GM18508 (cell line): ENCODE results near the gene ANKS4B.
"Not testable (repeated sequence)": the region's sequence is repeated elsewhere in the genome, so short reads cannot be mapped to it uniquely, and the experiment has no call there.

ENCODE experiments used
- ATAC-seq: cut with Tn5 transposase; IDR thresholded peaks from one replicate; pipeline ENCODE4 v1.9.1; 2021; ENCODE audit warnings: moderate number of reproducible peaks; ENCODE audit not compliant: insufficient read depth, unreplicated experiment

ANKS4B gene

DNA sequence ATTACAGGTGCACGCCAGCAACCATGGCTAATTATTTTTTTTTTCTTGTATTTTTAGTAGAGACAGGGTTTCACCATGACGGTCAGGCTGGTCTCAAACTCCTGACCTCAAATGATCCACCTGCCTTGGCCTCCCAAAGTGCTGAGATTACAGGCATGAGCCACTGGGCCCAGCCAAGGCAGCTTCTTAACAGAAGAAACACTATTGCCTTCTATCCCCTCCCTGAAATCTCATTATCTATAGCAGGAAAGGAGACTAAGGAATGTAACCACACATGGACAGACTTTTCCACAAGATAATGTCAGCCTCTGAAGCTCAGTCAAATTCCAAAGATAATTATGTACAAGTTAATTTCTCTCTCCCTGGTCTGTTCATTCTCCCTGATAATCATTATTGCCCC, 16.4 kb upstream of the ANKS4B start:
- no peak for ATAC-seq

GRCh38 chr16:21218153-21218552, 15.3 kb upstream of the ANKS4B start:
- no peak for ATAC-seq

DNA sequence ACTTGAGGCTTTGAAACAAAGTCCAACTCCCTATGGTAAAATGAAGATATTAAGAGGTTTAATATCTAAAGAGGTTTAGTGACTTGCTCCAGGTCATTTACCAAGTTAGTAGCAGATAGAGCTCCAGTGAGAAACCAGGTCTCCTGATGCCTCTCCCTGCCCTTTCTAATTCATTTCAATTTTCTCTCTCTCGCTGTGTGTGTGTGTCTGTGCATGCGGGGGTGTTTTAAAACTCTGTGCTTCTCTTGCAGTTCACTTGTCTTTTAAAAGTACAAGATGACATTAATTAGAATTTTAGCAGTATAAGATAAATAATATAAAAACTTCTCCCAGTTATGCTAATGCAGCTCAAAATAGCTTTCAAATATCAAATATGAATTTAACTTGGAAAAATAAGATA, 13.9 kb upstream of the ANKS4B start:
- no peak for ATAC-seq

DNA sequence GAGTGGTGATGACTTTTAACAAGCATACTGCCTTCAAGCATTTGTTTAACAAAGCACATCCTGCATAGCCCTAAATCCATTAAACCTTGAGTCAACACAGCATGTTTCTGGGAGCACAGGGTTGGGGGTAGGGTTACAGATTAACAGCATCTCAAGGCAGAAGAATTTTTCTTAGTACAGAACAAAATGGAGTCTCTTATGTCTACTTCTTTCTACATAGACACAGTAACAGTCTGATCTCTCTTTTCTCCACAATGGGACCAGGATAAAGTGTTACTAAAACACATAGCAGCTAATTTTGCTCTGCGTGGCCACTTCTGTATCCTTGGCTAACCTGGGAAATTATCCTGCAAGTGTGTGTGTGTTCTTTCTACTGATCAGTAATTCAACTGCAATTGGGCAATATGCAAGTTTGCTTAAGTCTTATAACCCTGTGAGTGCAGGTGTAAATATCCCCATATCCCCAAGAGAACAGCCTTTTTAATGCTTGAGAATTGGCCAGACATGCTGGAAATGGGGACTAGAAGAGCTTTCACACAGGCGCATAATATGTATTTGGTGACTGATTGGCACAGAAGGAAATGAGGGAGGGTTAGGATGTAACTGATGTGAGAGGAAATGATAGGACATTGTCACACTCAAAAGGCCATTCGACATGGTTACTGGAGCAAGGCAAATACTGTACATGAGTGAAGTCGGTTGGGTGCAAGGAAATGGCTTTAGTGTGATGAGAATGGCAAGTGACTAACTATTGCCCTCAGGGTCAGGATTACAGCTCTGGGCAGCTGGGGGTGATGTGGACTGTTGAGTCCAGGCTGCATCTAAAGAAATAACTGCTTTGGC, 10.8 kb upstream of the ANKS4B start:
- ATAC-seq = no peak

- no peak for ATAC-seq
Observed at GRCh38 chr16:21223787-21224186, 9.7 kb upstream of the ANKS4B start.

- no peak for ATAC-seq
Observed at GRCh38 chr16:21224800-21225199, 8.7 kb upstream of the ANKS4B start.

- ATAC-seq = no peak
Observed at GRCh38 chr16:21226749-21227148, 6.8 kb upstream of the ANKS4B start.

DNA sequence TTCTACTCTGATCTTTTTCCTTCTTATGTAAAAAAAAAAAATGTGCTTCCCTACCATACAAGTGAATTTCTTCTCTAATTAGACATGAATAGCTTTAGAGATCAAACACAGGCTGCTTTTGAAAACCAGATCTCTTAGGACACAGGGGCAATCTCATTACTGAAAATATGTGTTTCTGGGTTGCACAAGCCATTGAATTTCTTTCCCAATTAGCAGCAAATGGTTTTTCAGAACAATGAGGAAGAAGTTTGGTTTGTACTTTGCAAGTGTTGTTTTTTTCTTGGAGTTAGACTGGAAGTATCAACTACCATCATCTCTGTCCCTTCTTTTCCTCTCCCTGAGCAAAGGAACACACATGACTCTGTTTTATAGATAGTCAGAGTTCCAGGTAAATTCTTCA, 5.6 kb upstream of the ANKS4B start:
- no peak for ATAC-seq

- no peak for ATAC-seq
Observed at GRCh38 chr16:21228361-21228872, 5.1 kb upstream of the ANKS4B start.

DNA sequence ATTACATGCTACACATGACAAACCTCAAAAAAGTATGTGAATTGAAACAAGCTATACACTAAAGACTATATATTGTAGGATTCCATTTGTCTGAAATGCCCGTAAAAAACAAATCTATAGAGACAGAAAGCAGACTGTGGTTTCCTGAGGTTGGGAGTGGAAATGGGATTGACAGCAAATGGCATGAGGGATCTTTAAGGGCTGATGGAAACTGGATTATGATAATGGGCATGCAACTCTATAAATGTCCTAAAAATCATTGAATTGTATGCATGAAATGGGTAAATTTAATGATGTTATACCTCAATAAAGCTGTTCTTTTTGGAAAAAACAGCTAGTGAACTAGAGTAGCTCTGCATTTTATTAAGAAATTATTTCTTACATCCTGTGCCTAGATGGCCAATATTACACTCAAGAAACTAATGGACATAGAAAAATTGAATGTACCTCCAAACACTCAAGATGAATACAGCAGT, 416 bp upstream of the ANKS4B start:
- no peak for ATAC-seq

DNA sequence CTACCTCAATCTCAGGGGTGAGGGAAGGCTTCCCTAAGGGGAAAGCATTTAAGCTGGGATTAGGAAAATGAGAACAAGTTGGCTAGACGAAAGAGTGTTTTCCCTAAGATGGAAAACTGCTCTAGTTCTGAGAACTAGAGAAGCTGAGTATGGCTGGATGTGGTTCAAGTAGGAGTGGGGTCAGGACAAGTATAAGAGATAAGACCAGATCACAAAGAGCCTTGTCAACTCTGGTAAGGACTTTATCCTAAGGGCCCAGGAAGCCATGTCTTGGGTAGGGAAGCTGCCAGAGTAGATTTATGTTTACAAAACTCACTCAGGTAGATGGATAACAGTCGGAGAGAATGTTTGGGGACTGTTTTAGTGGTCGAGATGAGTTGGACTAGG, 1.7 kb downstream of the ANKS4B start:
- ATAC-seq = no peak

- ATAC-seq = no peak
Observed at GRCh38 chr16:21236831-21237230, 3.3 kb downstream of the ANKS4B start.

DNA sequence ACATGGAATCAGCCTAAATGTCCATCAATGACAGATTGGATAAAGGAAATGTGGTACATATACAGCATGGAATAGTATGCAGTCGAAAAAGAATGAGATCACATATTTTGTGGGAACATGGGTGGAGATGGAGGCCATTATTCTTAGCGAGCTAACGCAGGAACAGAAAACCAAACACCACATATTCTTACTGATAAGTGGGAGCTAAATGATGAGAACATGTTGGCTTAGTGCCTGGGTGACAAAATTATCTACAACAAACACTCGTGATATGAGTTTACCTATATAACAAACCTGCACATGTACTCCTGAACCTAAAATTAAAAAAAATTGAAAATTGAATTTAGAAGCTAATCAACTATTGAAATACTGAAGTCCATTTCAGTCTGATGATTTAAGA, 6.1 kb downstream of the ANKS4B start:
- no peak for ATAC-seq

DNA sequence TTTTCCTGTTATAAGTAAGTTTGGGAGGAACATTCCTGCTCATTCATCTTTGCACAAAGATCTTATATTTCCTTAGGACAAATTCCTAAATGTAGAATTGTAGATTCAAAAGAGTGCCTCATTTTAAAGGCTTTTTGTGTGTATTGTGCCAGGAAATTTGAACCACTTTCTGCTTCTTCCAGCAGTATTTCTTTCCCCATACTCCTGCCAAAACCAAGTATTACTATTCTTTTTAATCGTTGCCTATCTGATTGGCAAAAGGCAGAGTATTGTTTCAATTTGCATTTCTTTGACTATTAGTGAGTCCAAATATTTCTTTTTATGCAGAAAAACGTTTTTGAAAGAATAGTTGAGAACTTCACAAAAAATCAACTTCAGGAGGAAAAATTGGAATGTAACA, 9.3 kb downstream of the ANKS4B start:
- no peak for ATAC-seq

GRCh38 chr16:21244518-21245215, 11.2 kb downstream of the ANKS4B start:
- ATAC-seq = no peak

DNA sequence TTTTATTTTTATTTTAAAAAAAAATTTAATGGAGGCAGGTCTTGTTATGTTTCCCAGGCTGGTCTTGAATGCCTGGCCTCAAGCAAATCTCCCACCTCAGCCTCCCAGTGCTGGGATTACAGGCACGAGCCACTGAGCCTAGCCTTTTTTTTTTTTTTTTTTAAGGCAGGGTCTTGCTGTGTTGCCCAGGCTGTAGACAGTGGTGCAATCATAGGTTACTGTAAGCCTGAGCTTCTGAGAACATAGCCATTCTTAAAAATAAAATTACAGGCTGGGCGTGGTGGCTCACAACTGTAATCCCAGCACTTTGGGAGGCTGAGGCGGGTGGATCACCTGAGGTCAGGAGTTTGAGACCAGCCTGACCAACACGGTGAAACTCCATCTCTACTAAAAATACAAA, 14.7 kb downstream of the ANKS4B start:
- not testable (repeated sequence) for ATAC-seq

- no peak for ATAC-seq
Observed at GRCh38 chr16:21250072-21250923, 16.8 kb downstream of the ANKS4B start.

DNA sequence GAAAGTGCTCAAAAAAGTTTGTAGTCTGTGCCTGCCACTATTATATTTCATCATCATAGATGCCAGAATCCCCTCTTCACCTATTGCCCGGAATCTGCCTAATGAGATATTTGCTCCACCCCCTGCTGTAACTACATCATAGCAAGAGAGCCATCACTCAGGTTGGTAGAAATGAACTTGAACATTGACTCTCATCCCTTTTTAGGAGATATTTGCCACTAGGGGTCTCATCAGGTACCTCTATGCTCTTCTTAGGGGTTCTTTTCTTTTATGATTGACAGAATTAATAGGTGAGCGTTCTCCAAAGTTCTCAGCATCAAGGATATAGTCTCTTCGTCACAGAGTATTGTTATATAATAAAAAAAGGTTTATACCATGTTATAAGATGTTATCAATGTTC, 20.0 kb downstream of the ANKS4B start:
- no peak for ATAC-seq

DNA sequence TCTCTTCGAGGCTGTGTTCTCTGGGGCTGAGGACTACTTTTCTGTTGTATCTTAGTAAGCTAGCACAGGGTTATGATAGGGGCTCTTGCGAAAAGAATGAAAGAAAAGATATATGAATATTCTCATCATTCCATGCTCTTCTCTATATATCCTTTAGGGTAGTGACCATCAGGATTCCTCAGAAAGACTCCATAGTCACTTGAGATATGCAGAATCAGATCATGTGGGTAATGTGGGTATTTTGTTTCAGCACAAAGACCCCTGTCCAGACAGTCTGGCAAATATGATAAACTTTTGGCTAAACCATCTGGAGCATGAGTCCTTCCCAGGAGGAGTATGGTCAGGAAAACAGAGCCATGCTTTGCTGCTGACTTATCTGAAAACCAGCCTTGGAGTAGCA, 23.1 kb downstream of the ANKS4B start:
- ATAC-seq = no peak

DNA sequence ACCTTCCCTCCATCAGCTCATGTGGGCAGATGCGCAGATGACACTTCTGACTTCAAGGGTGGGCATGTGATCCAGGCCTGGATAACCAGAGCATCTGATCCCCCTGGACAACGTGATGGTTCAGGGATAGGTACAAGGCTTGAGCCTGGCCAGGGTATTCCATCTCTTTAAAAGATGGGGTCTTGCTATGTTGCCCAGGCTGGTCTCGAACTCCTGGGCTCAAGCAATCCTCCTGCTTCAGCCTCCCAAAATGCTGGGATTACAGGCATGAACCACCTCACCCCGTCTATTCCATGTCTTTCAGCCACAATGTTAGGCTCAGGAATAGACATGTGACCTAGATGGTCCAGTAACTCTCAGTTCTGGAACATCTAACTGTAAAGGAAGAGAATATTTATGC, 23.8 kb downstream of the ANKS4B start:
- ATAC-seq = no peak
